Suprapubic skin (tissue), 3 donors: Measurements from ENCODE around the gene CHN2.

Experiments used
- POLR2A ChIP-seq, 2 donors: fragments of 450-650 bp; IDR thresholded peaks; one replicate each; pipeline ENCODE4 v1.6.1; 2017; ENCODE audit warnings: antibody characterized with exemption in 2 of 2, mild to moderate bottlenecking in 2 of 2, moderate library complexity in 2 of 2
- TF ChIP-seq, protein P1 (sequence below), 2 donors: fragments of 200-600 bp in 1 of 2; fragments of 450-650 bp in 1 of 2; sonication (generic) in 1 of 2; IDR thresholded peaks; one replicate each; pipeline ENCODE4 v1.5.1; 2016 to 2019; ENCODE audit warnings: antibody characterized with exemption in 2 of 2, mild to moderate bottlenecking in 1 of 2, moderate library complexity in 1 of 2

DNA sequence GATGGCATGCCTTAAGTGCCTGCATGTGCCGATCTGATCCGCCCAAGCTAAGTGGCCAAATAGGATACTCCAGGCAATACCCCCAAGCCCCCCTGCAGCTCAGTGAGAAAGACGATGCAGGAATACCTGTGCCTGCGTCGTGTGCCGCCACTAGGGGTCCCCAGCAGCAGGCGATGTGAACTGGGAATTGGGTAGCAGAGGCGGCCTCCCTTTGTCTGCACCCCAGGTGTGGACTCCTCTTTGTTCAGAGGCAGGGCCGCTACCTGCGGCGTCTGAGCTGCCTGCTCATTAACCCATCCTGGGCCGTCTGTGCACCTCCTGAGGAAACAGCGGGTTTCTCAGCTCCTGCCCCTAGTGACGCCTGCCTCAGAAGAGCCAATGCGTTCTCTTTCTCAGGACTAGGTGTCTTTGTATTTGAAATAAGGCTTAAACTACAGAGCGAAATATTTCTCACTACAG, 4.8 kb upstream of the CHN2 start:
- TF ChIP-seq, protein P1, sequence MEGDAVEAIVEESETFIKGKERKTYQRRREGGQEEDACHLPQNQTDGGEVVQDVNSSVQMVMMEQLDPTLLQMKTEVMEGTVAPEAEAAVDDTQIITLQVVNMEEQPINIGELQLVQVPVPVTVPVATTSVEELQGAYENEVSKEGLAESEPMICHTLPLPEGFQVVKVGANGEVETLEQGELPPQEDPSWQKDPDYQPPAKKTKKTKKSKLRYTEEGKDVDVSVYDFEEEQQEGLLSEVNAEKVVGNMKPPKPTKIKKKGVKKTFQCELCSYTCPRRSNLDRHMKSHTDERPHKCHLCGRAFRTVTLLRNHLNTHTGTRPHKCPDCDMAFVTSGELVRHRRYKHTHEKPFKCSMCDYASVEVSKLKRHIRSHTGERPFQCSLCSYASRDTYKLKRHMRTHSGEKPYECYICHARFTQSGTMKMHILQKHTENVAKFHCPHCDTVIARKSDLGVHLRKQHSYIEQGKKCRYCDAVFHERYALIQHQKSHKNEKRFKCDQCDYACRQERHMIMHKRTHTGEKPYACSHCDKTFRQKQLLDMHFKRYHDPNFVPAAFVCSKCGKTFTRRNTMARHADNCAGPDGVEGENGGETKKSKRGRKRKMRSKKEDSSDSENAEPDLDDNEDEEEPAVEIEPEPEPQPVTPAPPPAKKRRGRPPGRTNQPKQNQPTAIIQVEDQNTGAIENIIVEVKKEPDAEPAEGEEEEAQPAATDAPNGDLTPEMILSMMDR (IDR thresholded peaks at IDR 0.05), result peak; percentile 53 to 80
- TF ChIP-seq POLR2A (IDR thresholded peaks at IDR 0.05), result no peak
